ENCODE measurements around the gene CIB4.

Gene CIB4

GRCh38 chr2:26578581-26578980 lies 62.6 kb downstream of the CIB4 start:
- no peak for DNase-seq (ENCODE audit: low spot score)
- in situ Hi-C loops (cut with MboI; ENCODE audit: low pct_unique_long_range_greater_than_20kb, low sequenced_read_pairs, unreplicated experiment) = no loop called here
- TF ChIP-seq CTCF (IDR thresholded peaks at IDR 0.05; ENCODE audit: extremely low read depth, insufficient read depth, missing control alignments) = no peak

GRCh38 chr2:26578113-26578458 lies 63.1 kb downstream of the CIB4 start:
- DNase-seq (ENCODE audit: low spot score) = no peak
- no peak for TF ChIP-seq CTCF (IDR thresholded peaks at IDR 0.05; ENCODE audit: extremely low read depth, insufficient read depth, missing control alignments)
- in situ Hi-C loops (cut with MboI; ENCODE audit: low pct_unique_long_range_greater_than_20kb, low sequenced_read_pairs, unreplicated experiment) = no loop called here

- DNase-seq (ENCODE audit: low spot score) = peak; percentile 89
- TF ChIP-seq CTCF (IDR thresholded peaks at IDR 0.05; ENCODE audit: extremely low read depth, insufficient read depth, missing control alignments) = peak; percentile 96
Observed at GRCh38 chr2:26577442-26578112, 63.6 kb downstream of the CIB4 start.

GRCh38 chr2:26576565-26577441 lies 64.4 kb downstream of the CIB4 start:
- no peak for TF ChIP-seq CTCF (IDR thresholded peaks at IDR 0.05; ENCODE audit: extremely low read depth, insufficient read depth, missing control alignments)

More at GRCh38 chr2:26577442-26578112, 63.6 kb downstream of the CIB4 start:
- in situ Hi-C loops (cut with MboI; ENCODE audit: low pct_unique_long_range_greater_than_20kb, low sequenced_read_pairs, unreplicated experiment) = no loop called here

GRCh38 chr2:26575836-26576564 lies 65.2 kb downstream of the CIB4 start:
- in situ Hi-C loops (cut with MboI; ENCODE audit: low pct_unique_long_range_greater_than_20kb, low sequenced_read_pairs, unreplicated experiment) = no loop called here
- TF ChIP-seq CTCF (IDR thresholded peaks at IDR 0.05; ENCODE audit: extremely low read depth, insufficient read depth, missing control alignments) = no peak
- DNase-seq (ENCODE audit: low spot score) = no peak

More at GRCh38 chr2:26576565-26577441, 64.4 kb downstream of the CIB4 start:
- DNase-seq (ENCODE audit: low spot score) = no peak
- in situ Hi-C loops (cut with MboI; ENCODE audit: low pct_unique_long_range_greater_than_20kb, low sequenced_read_pairs, unreplicated experiment) = no loop called here

GRCh38 chr2:26574900-26575560 lies 66.1 kb downstream of the CIB4 start:
- no peak for DNase-seq (ENCODE audit: low spot score)
- no peak for TF ChIP-seq CTCF (IDR thresholded peaks at IDR 0.05; ENCODE audit: extremely low read depth, insufficient read depth, missing control alignments)
- in situ Hi-C loops (cut with MboI; ENCODE audit: low pct_unique_long_range_greater_than_20kb, low sequenced_read_pairs, unreplicated experiment) = no loop called here
